ENCODE measurements around the gene TRIM65. TPM values are rescaled to one million over a fixed set of nuclear protein-coding genes. Genes with fewer than 3 reads are reported as not detected.
A peak's percentile ranks its signal among the peaks of the same experiment; 100 is the strongest.

TRIM65 gene
- total and polyA plus RNA-seq, 2 of the 13 experiments (the other 11 are each of a cell fraction or from before 2014, with no cell fraction given), result 10.3 to 22.4 TPM

- TF ChIP-seq SRY (CRISPR knock-in tag; IDR thresholded peaks at IDR 0.05), result 0 out of 2 replicates have a peak, but pooled peaks have one; percentile 46
- TF ChIP-seq ADNP (CRISPR knock-in tag; IDR thresholded peaks at IDR 0.05), result no peak
- 0 out of 2 replicates have a peak, but pooled peaks have one; percentile 37 for TF ChIP-seq TAF1 (CRISPR knock-in tag; IDR thresholded peaks at IDR 0.05)
- TF ChIP-seq ZNF512 (CRISPR knock-in tag; IDR thresholded peaks at IDR 0.05), result no peak
- TF ChIP-seq HHEX (CRISPR knock-in tag; IDR thresholded peaks at IDR 0.05), result no peak
- TF ChIP-seq ARNT (IDR thresholded peaks at IDR 0.05), result no peak
- TF ChIP-seq ZNF317 (CRISPR knock-in tag; IDR thresholded peaks at IDR 0.05), result peak; percentile 13
- no peak for TF ChIP-seq ATF3 (CRISPR knock-in tag; IDR thresholded peaks at IDR 0.05)
- no peak for TF ChIP-seq CCAR2 (optimal IDR thresholded peaks at IDR 0.05; ENCODE audit: low read depth, low read length)
- TF ChIP-seq GPBP1L1 (CRISPR knock-in tag; IDR thresholded peaks at IDR 0.05), result no peak
- no peak for TF ChIP-seq TFDP2 (CRISPR knock-in tag; IDR thresholded peaks at IDR 0.05)
- TF ChIP-seq ZBTB43 (CRISPR knock-in tag; conservative IDR thresholded peaks at IDR 0.05), result no peak
- TF ChIP-seq GTF3A (CRISPR knock-in tag; conservative IDR thresholded peaks at IDR 0.05), result no peak
- TF ChIP-seq TRIM22 (IDR thresholded peaks at IDR 0.05), result no peak
- TF ChIP-seq HCFC1 (IDR thresholded peaks at IDR 0.05; ENCODE audit: low read depth, low read length), result no peak
- TF ChIP-seq TMF1 (CRISPR knock-in tag; IDR thresholded peaks at IDR 0.05; ENCODE audit: low read depth), result no peak
- 0 out of 2 replicates have a peak, but pooled peaks have one; percentile 22 for TF ChIP-seq ZNF546 (CRISPR knock-in tag; conservative IDR thresholded peaks at IDR 0.05)
- 0 out of 2 replicates have a peak, but pooled peaks have one; percentile 49 for TF ChIP-seq ZNF766 (CRISPR knock-in tag; IDR thresholded peaks at IDR 0.05; ENCODE audit: borderline replicate concordance)
- TF ChIP-seq TEAD2 (CRISPR knock-in tag; IDR thresholded peaks at IDR 0.05), result no peak
- no peak for TF ChIP-seq TFAP4 (IDR thresholded peaks at IDR 0.05; ENCODE audit: borderline replicate concordance, low read depth)
- TF ChIP-seq RFX5 (IDR thresholded peaks at IDR 0.05; ENCODE audit: low read depth, low read length), result peak; percentile 22; the same call in 1 of the 2 replicates
- no peak for TF ChIP-seq ZC3H4 (CRISPR knock-in tag; IDR thresholded peaks at IDR 0.05; ENCODE audit: borderline replicate concordance)
- TF ChIP-seq ZNF253 (CRISPR knock-in tag; IDR thresholded peaks at IDR 0.05; ENCODE audit: borderline replicate concordance), result no peak
Observed at GRCh38 chr17:75894049-75894733, 2.6 kb downstream of the TRIM65 start (continued).

Measured in HepG2 (cell line).